HUES6 (cell line): ENCODE measurements around the gene PSMD3.

ENCODE experiments used
- H3K27ac ChIP-seq: 2 replicates; pipeline ENCODE4 v1.7.0; 2013; ENCODE audit warnings: low read depth, mild to moderate bottlenecking, low read length, inconsistent platforms
- H3K27me3 ChIP-seq: 2 replicates; pipeline ENCODE4 v1.6.1; 2013; ENCODE audit warnings: low read length; ENCODE audit not compliant: control insufficient read depth, insufficient read depth
- H3K36me3 ChIP-seq: 2 replicates; pipeline ENCODE4 v1.6.1; 2013; ENCODE audit warnings: low read length; ENCODE audit not compliant: control insufficient read depth, insufficient read depth
- H3K4me1 ChIP-seq: 2 replicates; pipeline ENCODE4 v1.6.1; 2013; ENCODE audit warnings: low read length; ENCODE audit not compliant: control insufficient read depth, insufficient read depth
- H3K4me3 ChIP-seq: 2 replicates; pipeline ENCODE4 v1.5.1; 2013; ENCODE audit warnings: low read depth, low read length
- H3K9ac ChIP-seq: one replicate; pipeline ENCODE4 v1.6.1; 2013; ENCODE audit warnings: mild to moderate bottlenecking, low read length
- H3K9me3 ChIP-seq: 2 replicates; pipeline ENCODE4 v1.6.1; 2013; ENCODE audit warnings: low read depth, low read length; ENCODE audit not compliant: control insufficient read depth, insufficient read depth

PSMD3 gene

GRCh38 chr17:40015998-40016985, 35.7 kb downstream of the PSMD3 start:
- Histone ChIP-seq H3K9ac (no peak overlapping the region), H3K4me1 (peaks cover 30% of the 10 kb centered on the region), H3K4me3 (no peak overlapping the region), H3K27me3 (no peaks in the 10 kb centered on the region), H3K36me3 (peaks cover 29% of the 10 kb centered on the region), H3K27ac (no peak overlapping the region), H3K9me3 (no peaks in the 10 kb centered on the region)

- Histone ChIP-seq H3K9me3 (no peaks in the 10 kb centered on the region), H3K36me3 (peaks cover 42% of the 10 kb centered on the region), H3K4me3 (no peak overlapping the region), H3K27ac (no peak overlapping the region), H3K4me1 (peaks cover 30% of the 10 kb centered on the region), H3K9ac (no peak overlapping the region), H3K27me3 (no peaks in the 10 kb centered on the region)
Measured at GRCh38 chr17:40017422-40018080, 36.9 kb downstream of the PSMD3 start.

GRCh38 chr17:40018211-40019121, 37.9 kb downstream of the PSMD3 start:
- peaks cover 30% of the 10 kb centered on the region for H3K4me1 ChIP-seq
- no peaks in the 10 kb centered on the region for H3K27me3 ChIP-seq
- H3K9me3 ChIP-seq = no peaks in the 10 kb centered on the region
- H3K9ac ChIP-seq = peak overlapping the region; percentile 19
- H3K27ac ChIP-seq = peak overlapping the region; percentile 25; the same call in 1 of the 2 replicates
- H3K36me3 ChIP-seq = peaks cover 50% of the 10 kb centered on the region
- 0 out of 2 replicates have a peak overlapping the region, but pooled peaks have one; percentile 4 for H3K4me3 ChIP-seq

- Histone ChIP-seq H3K9ac (peak overlapping the region; percentile 19), H3K9me3 (no peaks in the 10 kb centered on the region), H3K27ac (no peak overlapping the region), H3K27me3 (no peaks in the 10 kb centered on the region), H3K4me1 (peaks cover 30% of the 10 kb centered on the region), H3K4me3 (0 out of 2 replicates have a peak overlapping the region, but pooled peaks have one; percentile 4), H3K36me3 (peaks cover 55% of the 10 kb centered on the region)
Measured at GRCh38 chr17:40019140-40019991, 38.8 kb downstream of the PSMD3 start.

DNA sequence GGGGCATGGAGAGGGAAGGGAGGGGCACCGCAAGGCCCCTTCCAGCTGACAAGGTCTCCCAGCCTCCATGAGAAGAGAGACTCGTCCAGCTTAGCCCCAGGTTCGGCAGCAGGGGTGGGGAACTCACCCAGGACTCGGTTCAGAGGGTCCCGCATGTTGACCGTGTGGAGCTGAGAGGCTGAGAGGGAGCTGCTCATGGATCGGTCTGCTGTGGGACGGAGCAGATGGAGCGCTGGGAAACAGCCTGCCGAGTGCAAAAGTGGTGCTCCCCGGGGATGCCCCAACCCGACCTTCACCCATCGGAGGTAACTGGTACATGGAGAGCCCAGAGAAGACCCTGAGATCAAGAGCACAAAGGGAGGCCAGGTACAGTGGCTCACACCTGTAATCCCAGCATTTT, 39.5 kb downstream of the PSMD3 start:
- Histone ChIP-seq H3K27me3 (no peaks in the 10 kb centered on the region), H3K9ac (no peak overlapping the region), H3K27ac (no peak overlapping the region), H3K9me3 (no peaks in the 10 kb centered on the region), H3K4me1 (peaks cover 27% of the 10 kb centered on the region), H3K36me3 (peaks cover 62% of the 10 kb centered on the region), H3K4me3 (no peak overlapping the region)

DNA sequence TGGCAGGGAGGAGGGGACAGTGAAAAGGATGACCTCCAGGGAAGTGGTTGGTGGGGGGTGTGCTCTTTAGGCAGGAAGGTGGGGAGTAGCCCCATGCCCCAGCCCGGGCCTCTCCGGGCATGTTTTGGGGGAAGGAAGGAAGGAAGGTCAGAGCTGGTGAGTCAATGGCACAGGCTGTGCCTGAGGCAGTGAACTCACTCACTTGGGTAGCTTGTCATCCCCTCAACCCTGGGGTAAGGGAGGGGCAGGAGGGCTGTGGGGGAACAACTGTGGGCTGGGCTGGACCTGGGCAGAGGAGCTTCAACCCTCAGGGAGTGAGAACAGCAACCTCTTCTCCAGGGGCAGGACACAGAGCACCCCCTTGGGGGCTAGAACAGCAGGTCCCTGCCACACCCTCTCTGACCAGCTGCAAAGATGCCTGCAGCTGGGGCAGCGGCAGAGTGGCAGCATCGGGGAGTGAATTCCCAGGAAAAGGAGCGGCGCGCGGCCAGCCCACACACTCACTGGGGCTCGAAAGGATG, 40.9 kb downstream of the PSMD3 start:
- no peaks in the 10 kb centered on the region for H3K27me3 ChIP-seq
- H3K9me3 ChIP-seq = no peaks in the 10 kb centered on the region
- peaks cover 20% of the 10 kb centered on the region for H3K4me1 ChIP-seq
- H3K27ac ChIP-seq = no peak overlapping the region
- H3K9ac ChIP-seq = peak overlapping the region; percentile 7
- H3K36me3 ChIP-seq = peaks cover 76% of the 10 kb centered on the region
- no peak overlapping the region for H3K4me3 ChIP-seq

GRCh38 chr17:40022497-40022896, 41.9 kb downstream of the PSMD3 start:
- H3K9me3 ChIP-seq = no peaks in the 10 kb centered on the region
- no peak overlapping the region for H3K4me3 ChIP-seq
- H3K9ac ChIP-seq = no peak overlapping the region
- H3K27me3 ChIP-seq = no peaks in the 10 kb centered on the region
- H3K4me1 ChIP-seq = peaks cover 18% of the 10 kb centered on the region
- H3K27ac ChIP-seq = no peak overlapping the region
- peaks cover 80% of the 10 kb centered on the region for H3K36me3 ChIP-seq

- H3K9ac ChIP-seq = no peak overlapping the region
- H3K27ac ChIP-seq = no peak overlapping the region
- H3K27me3 ChIP-seq = no peaks in the 10 kb centered on the region
- H3K4me1 ChIP-seq = peaks cover 14% of the 10 kb centered on the region
- no peak overlapping the region for H3K4me3 ChIP-seq
- H3K36me3 ChIP-seq = peaks cover 81% of the 10 kb centered on the region
- no peaks in the 10 kb centered on the region for H3K9me3 ChIP-seq
Measured at GRCh38 chr17:40022961-40023541, 42.4 kb downstream of the PSMD3 start.

DNA sequence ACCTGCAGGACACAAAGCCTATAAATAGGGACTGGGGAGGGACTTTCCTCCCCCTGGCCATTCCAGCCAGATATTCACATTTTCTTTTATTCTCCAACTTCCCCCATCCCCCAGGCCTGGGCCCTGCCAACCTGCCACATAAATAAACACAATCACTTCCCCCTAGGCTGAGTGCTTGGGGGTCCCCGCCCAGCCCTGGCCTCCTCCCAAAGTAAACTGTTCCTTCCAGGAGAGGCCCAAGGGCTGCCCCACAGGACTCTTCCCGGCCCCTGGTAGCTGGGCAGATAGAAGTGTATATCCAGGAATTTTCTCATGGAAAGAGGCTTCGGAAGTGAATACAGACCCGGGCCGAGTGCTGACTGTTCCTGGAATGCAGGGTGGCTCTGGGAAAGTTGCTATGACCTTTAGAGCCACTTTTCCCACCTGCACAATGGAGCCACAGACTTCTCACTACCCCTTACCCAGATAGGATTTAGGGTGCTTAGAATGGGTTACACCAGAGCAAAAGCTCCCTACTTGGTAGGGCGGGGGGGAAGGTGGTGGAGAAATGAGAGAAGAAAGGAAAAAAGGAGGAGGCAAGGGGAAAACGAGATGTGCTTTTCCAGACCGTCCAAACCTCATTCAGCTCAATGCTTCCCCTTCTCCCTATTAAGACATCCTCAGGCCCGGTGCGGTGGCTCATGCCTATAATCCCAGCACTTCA, 43.1 kb downstream of the PSMD3 start:
- H3K27me3 ChIP-seq = no peaks in the 10 kb centered on the region
- peaks cover 8% of the 10 kb centered on the region for H3K4me1 ChIP-seq
- no peak overlapping the region for H3K4me3 ChIP-seq
- H3K9me3 ChIP-seq = no peaks in the 10 kb centered on the region
- H3K9ac ChIP-seq = no peak overlapping the region
- H3K36me3 ChIP-seq = peaks cover 85% of the 10 kb centered on the region
- no peak overlapping the region for H3K27ac ChIP-seq
